ENCODE data around the gene HMGCL.

Gene HMGCL

GRCh38 chr1:23772854-23773242 is 52.4 kb downstream of the HMGCL start:
- peak overlapping the region; percentile 49 for H3K9ac ChIP-seq (ENCODE audit: low read length)
- no peak overlapping the region for H2AFZ ChIP-seq (ENCODE audit: low read length)
- peaks cover 44% of the 10 kb centered on the region for H3K4me1 ChIP-seq (ENCODE audit: insufficient read depth, low read length, severe bottlenecking)
- H3K79me2 ChIP-seq (ENCODE audit: insufficient read depth, low read length) = 0 out of 2 replicates have a peak, but pooled peaks cover 3% of the 10 kb centered on the region
- H3K9me3 ChIP-seq (ENCODE audit: low read length) = no peaks in the 10 kb centered on the region
- peak overlapping the region; percentile 53 for H3K27ac ChIP-seq (ENCODE audit: low read depth, low read length, poor library complexity, severe bottlenecking)
- peak overlapping the region; percentile 30 for H3K4me3 ChIP-seq (ENCODE audit: low read depth, low read length, poor library complexity, severe bottlenecking)
- H3F3A ChIP-seq (ENCODE audit: insufficient read depth, low read length) = 0 out of 2 replicates have a peak, but pooled peaks cover 4% of the 10 kb centered on the region
- no peak for TF ChIP-seq CTCF (IDR thresholded peaks at IDR 0.05; ENCODE audit: low read length)
- no peak for TF ChIP-seq EZH2 (IDR thresholded peaks at IDR 0.05; ENCODE audit: borderline replicate concordance, low read length)
- peak overlapping the region; percentile 80 for H3K4me2 ChIP-seq (ENCODE audit: low read length)
- H3K36me3 ChIP-seq (ENCODE audit: insufficient read depth, low read length) = peaks cover 15% of the 10 kb centered on the region; the same call in 1 of the 2 replicates
- H3K27me3 ChIP-seq (ENCODE audit: insufficient read depth, low read length) = no peaks in the 10 kb centered on the region
- no peaks in the 10 kb centered on the region for H3K9me2 ChIP-seq (ENCODE audit: low read depth, low read length)
- no peaks in the 10 kb centered on the region for H4K20me1 ChIP-seq (ENCODE audit: insufficient read depth, low read length)

GRCh38 chr1:23772049-23772853 is 53.0 kb downstream of the HMGCL start:
- no peak overlapping the region for H2AFZ ChIP-seq (ENCODE audit: low read length)
- H3K79me2 ChIP-seq (ENCODE audit: insufficient read depth, low read length) = no peaks in the 10 kb centered on the region
- H3K9me3 ChIP-seq (ENCODE audit: low read length) = no peaks in the 10 kb centered on the region
- H3K9me2 ChIP-seq (ENCODE audit: low read depth, low read length) = no peaks in the 10 kb centered on the region
- peak overlapping the region; percentile 53 for H3K27ac ChIP-seq (ENCODE audit: low read depth, low read length, poor library complexity, severe bottlenecking)
- H3K4me3 ChIP-seq (ENCODE audit: low read depth, low read length, poor library complexity, severe bottlenecking) = peak overlapping the region; percentile 30
- H4K20me1 ChIP-seq (ENCODE audit: insufficient read depth, low read length) = no peaks in the 10 kb centered on the region
- H3K27me3 ChIP-seq (ENCODE audit: insufficient read depth, low read length) = no peaks in the 10 kb centered on the region
- peak overlapping the region; percentile 49 for H3K9ac ChIP-seq (ENCODE audit: low read length)
- TF ChIP-seq CTCF (IDR thresholded peaks at IDR 0.05; ENCODE audit: low read length) (peak; percentile 94), EZH2 (IDR thresholded peaks at IDR 0.05; ENCODE audit: borderline replicate concordance, low read length) (no peak)
- H3K4me1 ChIP-seq (ENCODE audit: insufficient read depth, low read length, severe bottlenecking) = peaks cover 39% of the 10 kb centered on the region
- H3K36me3 ChIP-seq (ENCODE audit: insufficient read depth, low read length) = peaks cover 20% of the 10 kb centered on the region; the same call in 1 of the 2 replicates
- H3F3A ChIP-seq (ENCODE audit: insufficient read depth, low read length) = 0 out of 2 replicates have a peak, but pooled peaks cover 4% of the 10 kb centered on the region
- peak overlapping the region; percentile 80 for H3K4me2 ChIP-seq (ENCODE audit: low read length)

- H2AFZ ChIP-seq (ENCODE audit: low read length) = no peak overlapping the region
- no peak overlapping the region for H3K27ac ChIP-seq (ENCODE audit: low read depth, low read length, poor library complexity, severe bottlenecking)
- no peaks in the 10 kb centered on the region for H3K9me3 ChIP-seq (ENCODE audit: low read length)
- H3K9ac ChIP-seq (ENCODE audit: low read length) = no peak overlapping the region
- 0 out of 2 replicates have a peak, but pooled peaks cover 4% of the 10 kb centered on the region for H3F3A ChIP-seq (ENCODE audit: insufficient read depth, low read length)
- peaks cover 37% of the 10 kb centered on the region for H3K36me3 ChIP-seq (ENCODE audit: insufficient read depth, low read length)
- no peak overlapping the region for H3K4me2 ChIP-seq (ENCODE audit: low read length)
- H4K20me1 ChIP-seq (ENCODE audit: insufficient read depth, low read length) = no peaks in the 10 kb centered on the region
- no peaks in the 10 kb centered on the region for H3K27me3 ChIP-seq (ENCODE audit: insufficient read depth, low read length)
- H3K9me2 ChIP-seq (ENCODE audit: low read depth, low read length) = no peaks in the 10 kb centered on the region
- peaks cover 21% of the 10 kb centered on the region for H3K4me1 ChIP-seq (ENCODE audit: insufficient read depth, low read length, severe bottlenecking)
- H3K79me2 ChIP-seq (ENCODE audit: insufficient read depth, low read length) = no peaks in the 10 kb centered on the region
- TF ChIP-seq EZH2 (IDR thresholded peaks at IDR 0.05; ENCODE audit: borderline replicate concordance, low read length) = no peak
- no peak for TF ChIP-seq CTCF (IDR thresholded peaks at IDR 0.05; ENCODE audit: low read length)
- H3K4me3 ChIP-seq (ENCODE audit: low read depth, low read length, poor library complexity, severe bottlenecking) = no peak overlapping the region
These were observed 56.5 kb downstream of the HMGCL start for GRCh38 chr1:23768733-23769132.
